Measurements from ENCODE around the gene ARHGEF12.
A peak's percentile ranks its signal among the peaks of the same experiment; 100 is the strongest.

The ARHGEF12 gene

GRCh38 chr11:120342678-120343077 lies 6.5 kb downstream of the ARHGEF12 start:
- DNase-seq (ENCODE audit: low spot score): no peak

- peak; percentile 47 for DNase-seq (ENCODE audit: low spot score)
These were observed 7.2 kb downstream of the ARHGEF12 start for GRCh38 chr11:120343429-120343828.

- peak; percentile 87 for DNase-seq (ENCODE audit: low spot score)
These were observed 8.2 kb downstream of the ARHGEF12 start for GRCh38 chr11:120344302-120345004.

- DNase-seq (ENCODE audit: low spot score): no peak
These were observed 10.0 kb downstream of the ARHGEF12 start for GRCh38 chr11:120346233-120346632.

GRCh38 chr11:120350637-120351036 lies 14.4 kb downstream of the ARHGEF12 start:
- DNase-seq (ENCODE audit: low spot score): no peak

- no peak for DNase-seq (ENCODE audit: low spot score)
These were observed 16.2 kb downstream of the ARHGEF12 start for GRCh38 chr11:120352405-120352804.

GRCh38 chr11:120354068-120354467 lies 17.9 kb downstream of the ARHGEF12 start:
- DNase-seq (ENCODE audit: low spot score): no peak

- DNase-seq (ENCODE audit: low spot score): no peak
These were observed 18.6 kb downstream of the ARHGEF12 start for GRCh38 chr11:120354779-120355178.

GRCh38 chr11:120357620-120358019 lies 21.4 kb downstream of the ARHGEF12 start:
- DNase-seq (ENCODE audit: low spot score): no peak

GRCh38 chr11:120358729-120359128 lies 22.5 kb downstream of the ARHGEF12 start:
- DNase-seq (ENCODE audit: low spot score): no peak

- DNase-seq (ENCODE audit: low spot score): no peak
These were observed 27.2 kb downstream of the ARHGEF12 start for GRCh38 chr11:120363436-120363835.

- DNase-seq (ENCODE audit: low spot score): no peak
These were observed 29.3 kb downstream of the ARHGEF12 start for GRCh38 chr11:120365512-120365911.

GRCh38 chr11:120372296-120372695 lies 36.1 kb downstream of the ARHGEF12 start:
- DNase-seq (ENCODE audit: low spot score): no peak

- no peak for DNase-seq (ENCODE audit: low spot score)
These were observed 38.9 kb downstream of the ARHGEF12 start for GRCh38 chr11:120375076-120375475.

GRCh38 chr11:120376547-120377182 lies 40.5 kb downstream of the ARHGEF12 start:
- DNase-seq (ENCODE audit: low spot score): no peak

GRCh38 chr11:120378474-120378873 lies 42.3 kb downstream of the ARHGEF12 start:
- no peak for DNase-seq (ENCODE audit: low spot score)

- DNase-seq (ENCODE audit: low spot score): no peak
These were observed 45.2 kb downstream of the ARHGEF12 start for GRCh38 chr11:120381401-120381800.

- no peak for DNase-seq (ENCODE audit: low spot score)
These were observed 47.4 kb downstream of the ARHGEF12 start for GRCh38 chr11:120383518-120384155.

GRCh38 chr11:120384476-120384875 lies 48.3 kb downstream of the ARHGEF12 start:
- no peak for DNase-seq (ENCODE audit: low spot score)

GRCh38 chr11:120385110-120385509 lies 48.9 kb downstream of the ARHGEF12 start:
- DNase-seq (ENCODE audit: low spot score): no peak

GRCh38 chr11:120385655-120386054 lies 49.4 kb downstream of the ARHGEF12 start:
- DNase-seq (ENCODE audit: low spot score): no peak

- no peak for DNase-seq (ENCODE audit: low spot score)
These were observed 50.1 kb downstream of the ARHGEF12 start for GRCh38 chr11:120386318-120386717.

GRCh38 chr11:120386774-120387371 lies 50.7 kb downstream of the ARHGEF12 start:
- DNase-seq (ENCODE audit: low spot score): no peak

Measured in activated CD4-positive, alpha-beta T cell treated with anti-CD3 and anti-CD28 coated beads, Interleukin-2, Interleukin-4, amounts not matched to agents 100 ng/mL and 50 ng/mL, durations not matched to agents 16 hours and 8 hours (primary cell).